H7 (cell line): ENCODE results near the gene CMSS1. TPM values are rescaled to one million over a fixed set of nuclear protein-coding genes. Genes with fewer than 3 reads are reported as not detected.
"Not testable (repeated sequence)": the region's sequence is repeated elsewhere in the genome, so short reads cannot be mapped to it uniquely, and the experiment has no call there.

Experiments used
- DNase-seq: peaks from one replicate; pipeline ENCODE4 v3.0.0; 2012
- H3K27me3 ChIP-seq: 2 replicates; pipeline ENCODE4 v1.6.0; 2011; ENCODE audit warnings: mild to moderate bottlenecking, low read length; ENCODE audit not compliant: control insufficient read depth, insufficient read depth
- H3K36me3 ChIP-seq: replicated peaks from 2 replicates; pipeline ENCODE4 v1.5.1; 2011; ENCODE audit warnings: low read length; ENCODE audit not compliant: control insufficient read depth, insufficient read depth
- H3K4me3 ChIP-seq: 2 replicates; pipeline ENCODE4 v1.5.1; 2011; ENCODE audit warnings: low read depth, mild to moderate bottlenecking, control low read depth, low read length, moderate library complexity; ENCODE audit not compliant: insufficient read depth
- total RNA-seq: library from RNA; depleted of rRNA; stranded (reverse); fragments of >200 nt; shearing (Covaris generic); gene quantifications from 2 replicates; pipeline ENCODE4 v1.2.3, GENCODE V29; 2014

CMSS1 gene
- total RNA-seq, 1 experiment from 2014 or later: 44.6 TPM

DNA sequence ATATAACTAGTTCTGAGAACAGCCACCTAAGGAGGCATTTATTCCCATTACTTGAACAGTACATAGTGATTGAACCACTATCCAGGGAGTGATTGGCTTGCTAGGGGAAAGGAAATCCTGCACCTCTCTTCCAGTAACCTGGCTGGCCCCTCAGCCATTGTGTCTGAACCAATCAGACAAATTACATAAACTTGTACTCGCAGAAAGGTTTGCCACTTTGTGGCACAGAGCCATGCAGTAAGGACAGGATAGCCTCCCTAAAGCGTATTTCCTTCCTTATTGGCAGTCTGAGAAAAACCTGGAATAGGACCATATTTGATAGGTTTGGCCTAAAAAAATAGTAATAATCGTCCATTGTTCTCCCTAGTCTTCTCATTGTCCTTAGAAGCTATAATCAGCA, 19.0 kb downstream of the CMSS1 start:
- H3K36me3 ChIP-seq: no peaks in the 10 kb centered on the region; the same call in 1 of the 2 replicates
- H3K27me3 ChIP-seq: no peaks in the 10 kb centered on the region
- DNase-seq: no peak
- H3K4me3 ChIP-seq: no peak overlapping the region

- H3K36me3 ChIP-seq: no peaks in the 10 kb centered on the region; the same call in 1 of the 2 replicates
These were observed 20.1 kb downstream of the CMSS1 start for GRCh38 chr3:99837715-99838114.

GRCh38 chr3:99838755-99839154, 21.1 kb downstream of the CMSS1 start:
- Histone ChIP-seq H3K27me3 (no peaks in the 10 kb centered on the region), H3K36me3 (no peaks in the 10 kb centered on the region; the same call in 1 of the 2 replicates), H3K4me3 (no peak overlapping the region)
- DNase-seq: no peak

More at GRCh38 chr3:99837715-99838114, 20.1 kb downstream of the CMSS1 start:
- H3K4me3 ChIP-seq: no peak overlapping the region
- no peak for DNase-seq
- H3K27me3 ChIP-seq: no peaks in the 10 kb centered on the region

GRCh38 chr3:99839613-99840012, 22.0 kb downstream of the CMSS1 start:
- no peak for DNase-seq
- no peak overlapping the region for H3K4me3 ChIP-seq
- H3K27me3 ChIP-seq: no peaks in the 10 kb centered on the region
- H3K36me3 ChIP-seq: no peaks in the 10 kb centered on the region; the same call in 1 of the 2 replicates

- not testable (repeated sequence) for H3K27me3 ChIP-seq, DNase-seq, H3K4me3 ChIP-seq, H3K36me3 ChIP-seq
These were observed 24.3 kb downstream of the CMSS1 start for GRCh38 chr3:99841949-99842348.

GRCh38 chr3:99842826-99843589, 25.3 kb downstream of the CMSS1 start:
- DNase-seq: peak; percentile 11
- Histone ChIP-seq H3K4me3 (no peak overlapping the region), H3K27me3 (no peaks in the 10 kb centered on the region), H3K36me3 (no peaks in the 10 kb centered on the region; the same call in 1 of the 2 replicates)

DNA sequence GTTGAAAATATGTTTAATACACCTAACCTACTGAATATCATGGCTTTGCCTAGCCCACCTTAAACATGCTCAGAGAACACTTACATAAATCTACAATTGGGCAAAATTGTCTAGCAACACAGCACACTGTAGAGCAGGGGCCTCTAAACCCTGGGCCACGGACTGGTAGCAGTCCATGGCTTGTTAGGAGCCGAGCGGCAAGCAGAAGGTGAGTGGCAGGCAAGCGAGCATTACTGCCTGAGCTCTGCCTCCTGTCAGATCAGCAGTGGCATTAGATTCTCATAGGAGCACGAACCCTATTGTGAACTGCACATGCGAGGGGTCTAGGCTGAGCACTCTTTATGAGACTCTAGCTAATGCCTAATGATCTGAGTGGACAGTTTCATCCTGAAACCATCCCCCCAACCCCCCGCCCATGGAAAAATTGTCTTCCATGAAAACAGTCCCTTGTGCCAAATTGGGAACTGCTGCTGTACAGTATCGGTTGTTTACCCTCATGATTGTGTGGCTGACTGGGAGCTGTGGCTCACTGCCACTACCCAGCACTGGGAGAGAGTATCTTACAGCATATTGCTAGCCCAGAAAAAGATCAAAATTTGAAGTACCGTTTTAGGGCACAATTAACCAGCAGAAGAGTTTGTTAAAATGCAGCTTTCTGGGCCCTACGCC, 26.1 kb downstream of the CMSS1 start:
- H3K27me3 ChIP-seq: no peaks in the 10 kb centered on the region
- H3K36me3 ChIP-seq: no peaks in the 10 kb centered on the region
- no peak overlapping the region for H3K4me3 ChIP-seq
- DNase-seq: no peak

DNA sequence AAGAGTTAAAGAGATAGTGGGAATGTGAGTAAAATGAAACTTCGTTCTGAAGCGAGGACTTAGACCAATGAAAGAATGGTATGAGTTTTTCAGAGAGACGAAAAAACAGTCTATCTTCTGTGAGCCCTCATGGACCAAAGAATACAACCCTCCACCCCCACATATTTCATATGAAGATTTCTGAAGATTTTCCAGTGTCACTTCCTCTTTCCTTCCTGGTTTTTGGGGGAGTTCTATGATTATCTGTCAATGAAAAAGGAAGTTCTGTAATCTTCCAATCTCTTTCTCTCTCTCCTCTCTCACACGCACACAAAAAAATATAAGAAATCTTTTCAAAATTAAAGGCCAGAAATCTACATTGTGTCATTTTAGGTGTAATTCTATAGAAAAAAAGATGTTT, 27.7 kb downstream of the CMSS1 start:
- Histone ChIP-seq H3K36me3 (no peaks in the 10 kb centered on the region), H3K4me3 (no peak overlapping the region), H3K27me3 (no peaks in the 10 kb centered on the region)
- DNase-seq: no peak

DNA sequence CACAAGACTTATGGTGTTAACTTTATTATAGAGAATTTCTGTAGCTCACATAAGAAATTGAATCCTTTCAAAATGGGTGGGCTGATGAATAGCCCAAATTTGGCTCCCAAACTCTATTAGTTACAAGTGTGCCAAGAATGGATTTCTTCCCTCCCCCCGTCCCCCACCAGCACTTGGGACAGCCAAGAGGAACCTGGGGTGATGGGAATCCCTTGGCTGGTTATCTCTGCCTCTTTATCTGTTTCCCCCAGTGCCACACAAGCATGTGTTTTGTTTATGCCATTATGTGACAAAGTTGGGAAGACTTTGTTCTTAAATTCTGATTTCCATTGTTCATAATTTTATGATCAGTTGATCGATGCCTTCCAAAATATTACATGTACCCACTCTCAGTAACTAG, 28.3 kb downstream of the CMSS1 start:
- Histone ChIP-seq H3K27me3 (no peaks in the 10 kb centered on the region), H3K36me3 (no peaks in the 10 kb centered on the region), H3K4me3 (no peak overlapping the region)
- no peak for DNase-seq

GRCh38 chr3:99846477-99847160, 29.0 kb downstream of the CMSS1 start:
- DNase-seq: no peak
- Histone ChIP-seq H3K4me3 (no peak overlapping the region), H3K36me3 (no peaks in the 10 kb centered on the region), H3K27me3 (no peaks in the 10 kb centered on the region)

DNA sequence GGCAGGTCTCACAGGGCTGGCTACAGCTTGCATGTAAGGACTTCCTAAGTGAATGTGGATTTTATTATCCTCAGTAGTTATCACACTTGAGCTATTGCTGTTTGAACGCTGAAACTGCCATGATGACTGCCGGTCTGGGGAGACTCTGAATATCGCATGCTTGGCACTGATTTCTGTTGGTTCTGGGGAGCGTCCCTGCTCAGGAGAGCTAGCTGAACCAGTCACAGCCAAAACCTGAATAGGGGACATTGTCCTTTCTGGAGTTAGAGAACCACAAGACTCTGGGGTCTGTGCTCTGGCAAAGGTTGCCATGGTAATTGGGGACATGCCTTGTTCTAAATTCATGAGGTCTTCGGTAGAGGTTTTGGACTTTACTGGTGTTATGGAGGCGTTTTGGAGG, 30.8 kb downstream of the CMSS1 start:
- no peak for DNase-seq
- no peaks in the 10 kb centered on the region for H3K36me3 ChIP-seq
- no peaks in the 10 kb centered on the region for H3K27me3 ChIP-seq
- H3K4me3 ChIP-seq: no peak overlapping the region

DNA sequence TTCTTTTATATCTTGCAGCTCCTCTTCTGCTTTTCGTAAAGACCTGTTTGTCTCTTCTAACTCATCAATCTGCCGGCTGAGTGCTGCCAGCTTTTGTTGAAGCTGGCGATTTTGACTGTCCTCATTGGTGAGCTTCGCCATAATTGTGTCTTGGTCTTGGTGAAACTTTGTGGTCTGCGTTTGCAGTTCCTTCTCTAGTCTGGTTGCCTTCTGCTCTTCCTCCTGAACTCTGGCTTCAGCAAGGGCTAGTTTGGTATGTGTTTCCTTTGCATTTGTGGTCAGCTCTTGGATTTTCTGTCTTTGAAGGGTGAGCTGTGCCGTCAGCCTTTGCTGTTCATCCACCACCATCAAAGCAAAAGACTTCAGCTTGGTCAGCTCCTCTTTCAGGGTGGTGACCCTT, 32.9 kb downstream of the CMSS1 start:
- H3K4me3 ChIP-seq: no peak overlapping the region
- DNase-seq: no peak
- no peaks in the 10 kb centered on the region for H3K27me3 ChIP-seq
- H3K36me3 ChIP-seq: no peaks in the 10 kb centered on the region

DNA sequence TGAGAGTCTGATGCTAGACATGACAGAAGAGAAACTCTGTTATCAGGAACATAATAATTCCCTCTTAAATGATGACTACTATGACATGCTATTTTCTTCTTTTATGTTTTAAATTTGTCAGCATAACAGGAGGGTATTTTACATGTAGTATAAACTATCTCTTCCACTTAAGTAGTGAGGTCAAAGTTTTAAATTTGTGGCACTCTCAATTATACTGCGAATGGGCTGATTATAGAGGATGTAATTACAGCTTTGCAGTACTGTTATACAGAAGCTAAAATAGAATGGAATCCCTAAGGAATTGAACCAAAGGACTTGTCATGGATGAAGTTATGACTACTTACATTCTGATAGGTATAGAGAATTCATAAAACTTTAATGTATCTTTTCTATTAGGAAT, 34.3 kb downstream of the CMSS1 start:
- H3K27me3 ChIP-seq: no peaks in the 10 kb centered on the region
- no peak for DNase-seq
- H3K4me3 ChIP-seq: no peak overlapping the region
- H3K36me3 ChIP-seq: no peaks in the 10 kb centered on the region

DNA sequence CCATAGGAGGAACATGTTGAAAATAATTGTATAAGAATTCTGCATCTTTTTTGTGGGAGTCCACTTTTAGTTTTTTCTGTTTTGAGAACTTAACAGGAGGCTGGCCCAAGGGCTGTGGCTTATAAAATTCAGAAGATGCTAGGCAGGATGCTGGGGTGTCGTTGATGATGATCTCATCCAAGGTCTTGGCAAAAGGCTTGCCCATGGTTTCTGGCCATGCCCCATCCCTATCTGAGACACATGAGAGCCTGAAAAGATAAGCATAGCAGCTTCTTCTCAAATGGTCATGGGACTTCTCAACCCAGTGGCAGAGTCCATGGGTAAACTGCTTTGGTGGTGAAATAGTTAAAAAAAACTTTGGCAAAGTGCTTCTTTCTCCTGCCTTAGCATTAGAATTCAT, 35.2 kb downstream of the CMSS1 start:
- Histone ChIP-seq H3K36me3 (no peaks in the 10 kb centered on the region), H3K27me3 (no peaks in the 10 kb centered on the region), H3K4me3 (no peak overlapping the region)
- no peak for DNase-seq
